Naive thymus-derived CD8-positive, alpha-beta T cell (primary cell): ENCODE results near the gene AQP12B. TPM values are rescaled to one million over a fixed set of nuclear protein-coding genes. Genes with fewer than 3 reads are reported as not detected.
"Not testable (repeated sequence)": the region's sequence is repeated elsewhere in the genome, so short reads cannot be mapped to it uniquely, and the experiment has no call there.

Experiments
- ATAC-seq, 2 donors: fragments of 150-1000 bp; cut with Tn5 transposase in 1 of 2; sonication (Bioruptor Pico), chemical (Tn5 transposase) in 1 of 2; 1 replicate in 1 of 2; 2 replicates in 1 of 2; pipeline ENCODE4 v1.10.0; 2021; ENCODE audit warnings: mild to moderate bottlenecking in 2 of 2, moderate library complexity in 2 of 2
- POLR2A ChIA-PET: fragments of 350-600 bp; sonication (Branson Sonifier 250); formaldehyde crosslinking; loops from one replicate; lab custom pipeline; 2021; ENCODE audit warnings: antibody characterized with exemption; lab: Charles Lee
- DNase-seq, 10 donors: peaks; one replicate each; pipeline versions ENCODE4 v3.0.0 to v3.0.0-alpha.2; 2020 to 2022
- H3K27ac Mint-ChIP-seq, 10 donors: one replicate each; pipeline ENCODE4 v1.8.0; 2020 to 2022; ENCODE audit warnings: mild to moderate bottlenecking in 10 of 10, mixed read lengths in 10 of 10, moderate library complexity in 4 of 10, inconsistent platforms in 1 of 10
- H3K27me3 Mint-ChIP-seq, 5 donors: one replicate each; pipeline ENCODE4 v1.8.0; 2021 to 2022; ENCODE audit warnings: mixed read lengths in 5 of 5
- H3K36me3 Mint-ChIP-seq, 3 donors: one replicate each; pipeline ENCODE4 v1.8.0; 2020 to 2022; ENCODE audit warnings: mixed read lengths in 3 of 3, mild to moderate bottlenecking in 2 of 3, inconsistent platforms in 1 of 3
- H3K4me1 Mint-ChIP-seq, 4 donors: one replicate each; pipeline ENCODE4 v1.8.0; 2021 to 2022; ENCODE audit warnings: mixed read lengths in 4 of 4
- H3K4me3 Mint-ChIP-seq, 10 donors: one replicate each; pipeline ENCODE4 v1.8.0; 2020 to 2022; ENCODE audit warnings: mild to moderate bottlenecking in 10 of 10, mixed read lengths in 10 of 10, moderate library complexity in 6 of 10, inconsistent platforms in 1 of 10
- H3K9me3 Mint-ChIP-seq, 9 donors: one replicate each; pipeline ENCODE4 v1.8.0; 2020 to 2022; ENCODE audit warnings: mixed read lengths in 9 of 9, mild to moderate bottlenecking in 3 of 9, inconsistent platforms in 1 of 9, moderate library complexity in 1 of 9
- polyA plus RNA-seq, 3 donors: library from polyadenylated mRNA; unstranded; fragments of 300-500 nt; fragmentation: Illumina TruSeq; gene quantifications; one replicate each; pipeline ENCODE4 v1.2.3, GENCODE V29; 2021
- total RNA-seq, 8 experiments: library from RNA in 2 of 8; stranded (reverse) in 2 of 8; gene quantifications; one replicate each; pipeline ENCODE4 v1.2.3 and lab custom pipeline; 2021 to 2026

Gene AQP12B
- total and polyA plus RNA-seq, 5 experiments from 2014 or later = not detected

GRCh38 chr2:240691631-240692420 is 9.1 kb upstream of the AQP12B start, which contains the start of gene AQP12A:
Gene AQP12A, plus strand, starts transcription at chr2:240691866. Its CDS starts 48 bp downstream, at chr2:240691914.
- POLR2A ChIA-PET = not testable (repeated sequence)

DNA sequence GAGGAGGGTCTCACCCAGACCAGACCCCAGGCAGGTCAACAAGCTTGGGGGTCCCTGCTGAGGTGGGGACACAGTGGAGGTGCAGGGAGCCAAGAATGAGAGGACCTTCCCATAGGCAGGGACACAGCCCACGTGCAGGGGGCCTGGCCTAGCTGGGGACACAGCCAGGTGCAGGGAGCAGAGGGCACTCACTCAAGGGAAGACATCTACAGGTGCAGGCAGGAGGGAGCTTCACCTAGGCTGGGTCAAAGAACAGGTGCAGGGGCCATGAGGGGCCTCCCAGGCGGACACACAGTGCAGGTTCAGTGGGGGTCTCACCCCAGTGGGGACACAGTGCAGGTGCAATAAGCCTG is 8.4 kb upstream of the AQP12B start:
- H3K36me3 Mint-ChIP-seq, POLR2A ChIA-PET, H3K9me3 Mint-ChIP-seq, H3K27me3 Mint-ChIP-seq, H3K27ac Mint-ChIP-seq, ATAC-seq, DNase-seq: not testable (repeated sequence)
- H3K4me1 Mint-ChIP-seq = peaks cover 0 to 12% (median 5%) of the 10 kb centered on the region in 4 donors
- H3K4me3 Mint-ChIP-seq = peak overlapping the region in 2 of 10 donors; percentile 40 to 51

More at GRCh38 chr2:240691631-240692420, 9.1 kb upstream of the AQP12B start, which contains the start of gene AQP12A:
- Mint-ChIP-seq H3K27ac (peak within 1 kb of the TSS in 1 of 10 donors; percentile 61), H3K4me3 (peak within 1 kb of the TSS in 6 of 10 donors; percentile 24 to 64 (median 42))
- not testable (repeated sequence) for ATAC-seq, H3K9me3 Mint-ChIP-seq, H3K4me1 Mint-ChIP-seq, H3K27me3 Mint-ChIP-seq, H3K36me3 Mint-ChIP-seq
- peak in 1 of 10 donors; percentile 47 for DNase-seq

- H3K36me3 Mint-ChIP-seq, H3K27me3 Mint-ChIP-seq, POLR2A ChIA-PET, H3K9me3 Mint-ChIP-seq: not testable (repeated sequence)
- Mint-ChIP-seq H3K4me1 (peaks cover 0 to 13% (median 5%) of the 10 kb centered on the region in 4 donors), H3K27ac (peak overlapping the region in 3 of 10 donors; percentile 37 to 61 (median 41)), H3K4me3 (peak overlapping the region in 7 of 10 donors; percentile 24 to 64 (median 40))
- ATAC-seq (peak; percentile 73 to 82), DNase-seq (peak in 1 of 10 donors; percentile 60)
These were observed 7.9 kb upstream of the AQP12B start for GRCh38 chr2:240690421-240691074.

- ATAC-seq (no peak), DNase-seq (peak in 1 of 10 donors; percentile 45)
- Mint-ChIP-seq H3K4me1 (peaks cover 0 to 13% (median 5%) of the 10 kb centered on the region in 4 donors), H3K9me3 (no peaks in the 10 kb centered on the region), H3K36me3 (no peaks in the 10 kb centered on the region), H3K4me3 (peak overlapping the region in 2 of 10 donors; percentile 43 to 64), H3K27ac (peak overlapping the region in 3 of 10 donors; percentile 32 to 61 (median 37)), H3K27me3 (no peaks in the 10 kb centered on the region)
- POLR2A ChIA-PET = no interaction called here
These were observed 7.3 kb upstream of the AQP12B start for GRCh38 chr2:240689975-240690374.

- DNase-seq (peak in 1 of 10 donors; percentile 47), ATAC-seq (no peak)
- POLR2A ChIA-PET = no interaction called here
- H3K4me1 Mint-ChIP-seq = peaks cover 0 to 18% (median 10%) of the 10 kb centered on the region in 4 donors
- no peaks in the 10 kb centered on the region for H3K9me3 Mint-ChIP-seq
- no peaks in the 10 kb centered on the region for H3K36me3 Mint-ChIP-seq
- H3K27ac Mint-ChIP-seq = no peak overlapping the region
- no peaks in the 10 kb centered on the region for H3K27me3 Mint-ChIP-seq
- no peak overlapping the region for H3K4me3 Mint-ChIP-seq
These were observed 5.9 kb upstream of the AQP12B start for GRCh38 chr2:240688553-240688919.

DNA sequence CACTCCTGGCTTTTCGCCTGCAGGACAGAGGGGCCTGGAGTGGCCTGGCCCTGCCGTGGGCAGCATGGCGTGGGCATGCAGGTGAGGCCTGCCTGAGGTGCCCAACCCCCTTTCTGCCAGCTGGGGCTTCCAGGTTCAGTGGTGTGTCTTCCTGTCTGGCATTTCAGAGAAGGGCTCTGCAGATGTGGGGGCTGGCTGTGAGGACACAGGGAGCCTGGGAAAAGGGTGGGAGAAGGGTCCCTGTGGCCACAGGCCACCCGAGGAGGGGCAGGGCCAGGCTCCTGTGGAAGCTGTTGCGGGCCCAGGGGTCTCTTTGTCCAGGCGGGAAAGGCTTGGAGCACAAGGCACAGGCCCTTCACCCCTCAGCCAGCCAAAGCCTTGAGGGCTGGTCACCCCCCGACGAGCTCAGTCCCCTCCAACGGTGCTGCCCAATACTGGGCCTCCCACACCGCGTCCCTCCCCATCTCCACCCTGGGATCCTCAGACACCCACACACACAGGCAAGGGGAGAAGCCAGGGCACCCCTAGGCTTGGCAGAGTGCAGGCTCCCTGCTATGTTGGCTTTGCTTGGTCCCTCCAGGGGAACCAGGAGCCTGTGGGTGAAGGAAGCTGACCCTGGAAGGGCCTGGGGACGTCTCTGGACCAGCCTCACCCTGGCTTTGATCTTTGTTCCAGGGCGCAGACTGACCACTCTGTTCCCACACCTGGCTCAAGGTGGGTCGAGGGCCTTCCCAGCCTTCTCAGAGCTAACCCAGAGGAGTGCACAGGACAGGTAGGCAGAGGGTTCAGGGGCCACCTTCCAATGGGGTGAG is 5.3 kb upstream of the AQP12B start:
- ATAC-seq (no peak), DNase-seq (no peak)
- no peaks in the 10 kb centered on the region for H3K27me3 Mint-ChIP-seq
- no peaks in the 10 kb centered on the region for H3K9me3 Mint-ChIP-seq
- POLR2A ChIA-PET = no interaction called here
- H3K4me1 Mint-ChIP-seq = peaks cover 0 to 21% (median 10%) of the 10 kb centered on the region in 4 donors
- no peak overlapping the region for H3K4me3 Mint-ChIP-seq
- no peak overlapping the region for H3K27ac Mint-ChIP-seq
- no peaks in the 10 kb centered on the region for H3K36me3 Mint-ChIP-seq

GRCh38 chr2:240687045-240687740 is 4.5 kb upstream of the AQP12B start:
- H3K4me3 Mint-ChIP-seq = no peak overlapping the region
- POLR2A ChIA-PET = no interaction called here

DNA sequence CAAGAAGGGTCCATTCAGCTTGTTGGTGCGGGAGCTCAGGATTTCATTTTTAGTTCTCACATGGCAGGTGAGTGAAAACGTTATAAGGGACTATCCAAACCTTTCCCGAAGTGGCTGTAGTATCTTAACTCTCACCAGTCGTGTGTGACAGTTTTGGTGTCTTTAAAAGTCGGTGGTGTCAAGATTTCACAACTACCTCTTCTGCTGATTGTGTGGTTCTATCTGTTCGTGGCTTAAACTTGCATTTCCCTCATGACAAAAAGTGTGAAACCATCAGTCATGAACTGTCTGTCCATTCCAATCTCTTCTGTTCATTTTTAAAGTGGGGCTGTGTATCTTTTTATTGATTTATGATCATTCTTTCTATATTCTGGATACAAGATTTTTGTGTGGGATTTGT is 3.8 kb upstream of the AQP12B start:
- no peak overlapping the region for H3K4me3 Mint-ChIP-seq
- no peak for ATAC-seq
- POLR2A ChIA-PET = no interaction called here

More at GRCh38 chr2:240687045-240687740, 4.5 kb upstream of the AQP12B start:
- peaks cover 0 to 21% (median 10%) of the 10 kb centered on the region in 4 donors for H3K4me1 Mint-ChIP-seq
- DNase-seq (peak in 1 of 10 donors; percentile 48), ATAC-seq (no peak)
- no peak overlapping the region for H3K27ac Mint-ChIP-seq
- no peaks in the 10 kb centered on the region for H3K9me3 Mint-ChIP-seq
- no peaks in the 10 kb centered on the region for H3K36me3 Mint-ChIP-seq
- H3K27me3 Mint-ChIP-seq = no peaks in the 10 kb centered on the region

DNA sequence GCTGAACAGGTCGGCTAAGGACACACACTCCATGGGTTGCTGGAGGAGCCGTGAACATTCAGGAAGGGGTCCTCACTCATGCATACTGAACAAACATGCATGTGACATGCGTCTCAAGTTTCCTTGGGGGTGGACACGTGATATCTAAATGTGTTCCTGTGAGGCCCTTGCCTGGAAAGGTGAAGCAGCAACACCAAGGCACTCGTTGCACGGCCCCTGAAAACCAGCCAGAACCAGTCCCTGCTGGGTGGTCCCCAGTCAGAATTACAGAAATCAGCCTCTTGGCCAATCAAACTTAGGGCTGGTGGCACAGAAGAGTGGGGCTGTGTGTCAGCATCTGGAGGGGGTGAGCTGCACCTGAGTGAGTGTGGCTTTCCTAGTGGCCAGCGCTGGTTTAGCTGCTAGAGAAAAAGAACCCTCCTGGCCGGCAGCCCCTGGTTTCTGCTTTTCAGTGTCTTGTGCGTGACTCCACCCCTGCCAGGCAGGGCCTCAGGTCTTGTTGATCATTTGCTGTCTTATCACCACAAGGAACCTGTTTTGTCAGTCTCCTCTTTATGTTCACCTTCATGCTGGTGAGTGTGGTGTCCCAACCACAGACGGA is 3.2 kb upstream of the AQP12B start:
- Mint-ChIP-seq H3K9me3 (no peaks in the 10 kb centered on the region), H3K36me3 (no peaks in the 10 kb centered on the region), H3K27ac (peak overlapping the region in 2 of 10 donors; percentile 35 to 70), H3K4me1 (peaks cover 0 to 18% (median 10%) of the 10 kb centered on the region in 4 donors), H3K4me3 (no peak overlapping the region), H3K27me3 (no peaks in the 10 kb centered on the region)
- ATAC-seq (no peak), DNase-seq (no peak)
- POLR2A ChIA-PET = no interaction called here

More for the DNA sequence above, 3.8 kb upstream of the AQP12B start:
- H3K27me3 Mint-ChIP-seq = no peaks in the 10 kb centered on the region
- no peaks in the 10 kb centered on the region for H3K9me3 Mint-ChIP-seq
- H3K27ac Mint-ChIP-seq = peak overlapping the region in 4 of 10 donors; percentile 6 to 70 (median 40)
- peaks cover 0 to 21% (median 10%) of the 10 kb centered on the region in 4 donors for H3K4me1 Mint-ChIP-seq
- DNase-seq = no peak
- no peaks in the 10 kb centered on the region for H3K36me3 Mint-ChIP-seq

DNA sequence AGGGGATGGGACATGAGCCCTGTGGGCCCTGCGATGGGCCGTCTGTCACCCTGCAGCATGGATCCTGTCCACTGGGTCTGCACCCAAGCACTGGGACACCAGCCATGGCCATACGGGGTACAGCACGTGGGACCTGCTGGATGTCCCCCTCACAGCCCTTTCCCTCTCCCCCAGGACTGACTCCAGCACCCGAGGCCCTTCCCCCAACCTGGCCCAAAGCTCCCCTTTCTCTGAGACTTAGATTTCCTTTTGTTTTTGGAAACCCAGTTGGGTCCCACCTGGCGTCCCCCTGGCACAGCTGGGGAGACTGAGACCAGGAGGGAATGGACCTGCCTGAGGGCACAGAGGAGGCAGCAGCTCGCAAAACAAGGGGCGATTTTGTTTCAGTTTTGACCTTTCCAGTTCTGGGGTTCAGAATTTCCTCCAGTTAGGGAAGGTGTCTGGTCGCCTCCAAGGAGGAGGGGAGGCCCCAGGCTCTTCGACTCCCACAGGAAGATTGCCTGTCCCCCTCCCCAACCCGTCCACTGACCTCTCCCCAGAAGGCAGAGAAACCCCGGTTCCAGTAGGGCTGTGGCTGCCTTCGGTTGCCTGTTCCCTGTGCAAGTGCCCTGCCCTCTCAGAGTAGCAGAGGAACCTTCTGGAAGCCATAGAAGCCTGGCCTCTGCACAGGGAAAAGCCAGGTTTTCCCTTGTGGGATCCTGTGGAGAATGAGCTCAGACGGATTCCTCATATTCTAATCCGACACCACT is 1.5 kb upstream of the AQP12B start:
- Mint-ChIP-seq H3K4me1 (peaks cover 0 to 15% (median 9%) of the 10 kb centered on the region in 4 donors), H3K27ac (peak overlapping the region in 9 of 10 donors; percentile 14 to 78 (median 62)), H3K4me3 (peak overlapping the region; percentile 29 to 77 (median 61))
- H3K36me3 Mint-ChIP-seq, H3K9me3 Mint-ChIP-seq, H3K27me3 Mint-ChIP-seq, DNase-seq, POLR2A ChIA-PET: not testable (repeated sequence)
- peak in 1 of 2 donors; percentile 35 for ATAC-seq

DNA sequence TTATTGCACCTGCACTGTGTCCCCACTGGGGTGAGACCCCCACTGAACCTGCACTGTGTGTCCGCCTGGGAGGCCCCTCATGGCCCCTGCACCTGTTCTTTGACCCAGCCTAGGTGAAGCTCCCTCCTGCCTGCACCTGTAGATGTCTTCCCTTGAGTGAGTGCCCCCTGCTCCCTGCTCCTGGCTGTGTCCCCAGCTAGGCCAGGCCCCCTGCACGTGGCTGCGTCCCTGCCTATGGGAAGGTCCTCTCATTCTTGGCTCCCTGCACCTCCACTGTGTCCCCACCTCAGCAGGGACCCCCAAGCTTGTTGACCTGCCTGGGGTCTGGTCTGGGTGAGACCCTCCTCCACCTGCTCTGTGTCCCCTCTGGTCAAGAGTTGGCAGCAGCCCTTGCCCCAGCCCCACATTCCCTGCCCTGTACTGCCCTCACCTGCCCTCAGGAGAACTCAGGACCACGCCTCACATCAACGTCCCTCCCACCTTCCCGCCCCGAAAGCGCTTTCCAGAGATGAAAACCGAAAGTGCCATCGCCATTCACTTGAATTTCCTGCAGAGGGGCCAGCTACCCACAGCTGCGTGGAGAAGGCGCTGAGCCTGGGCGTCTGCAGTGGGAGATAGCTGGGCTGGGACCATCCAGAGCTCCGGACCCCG is 769 bp upstream of the AQP12B start:
- not testable (repeated sequence) for H3K9me3 Mint-ChIP-seq, H3K36me3 Mint-ChIP-seq, H3K27me3 Mint-ChIP-seq, DNase-seq
- Mint-ChIP-seq H3K4me1 (peaks cover 0 to 15% (median 9%) of the 10 kb centered on the region in 4 donors), H3K4me3 (peak overlapping the region in 9 of 10 donors; percentile 24 to 77 (median 62)), H3K27ac (peak overlapping the region in 7 of 10 donors; percentile 14 to 81 (median 55))
- ATAC-seq = peak; percentile 79 to 83
- POLR2A ChIA-PET = interaction anchor here (0.5 kb wide), 1 partner anchor 1015 kb away, joined by 5 read pairs; no protein-coding TSS in a partner anchor
